SK-N-SH treated with all-trans-retinoic acid at 6 μM for 48 hours (cell line): ENCODE measurements around the gene PPP1R7.

ENCODE experiments used
- ATAC-seq: fragments of 200-7000 bp; cut with Tn5 transposase; 3 replicates; pipeline ENCODE4 v1.9.1; 2020; ENCODE audit warnings: mild to moderate bottlenecking, moderate library complexity
- ARNTL ChIP-seq: fragments of 450-650 bp; formaldehyde crosslinking; IDR thresholded peaks from 2 replicates; pipeline ENCODE4 v1.5.0; 2020; ENCODE audit warnings: low read depth, mild to moderate bottlenecking, moderate library complexity, borderline replicate concordance
- BACH2 ChIP-seq: fragments of 250-450 bp; sonication (Bioruptor Pico); IDR thresholded peaks from 2 replicates; pipeline ENCODE4 v1.9.0; 2021; ENCODE audit warnings: mild to moderate bottlenecking, borderline replicate concordance
- CREB5 ChIP-seq: fragments of 250-450 bp; sonication (Bioruptor Pico); IDR thresholded peaks from 2 replicates; pipeline ENCODE4 v1.5.1; 2020; ENCODE audit warnings: low read depth, mild to moderate bottlenecking, moderate library complexity
- CSDC2 ChIP-seq: fragments of 250-450 bp; sonication (Bioruptor Pico); IDR thresholded peaks from 2 replicates; pipeline ENCODE4 v1.5.0; 2020; ENCODE audit warnings: mild to moderate bottlenecking, moderate library complexity
- CSRNP3 ChIP-seq: fragments of 250-450 bp; sonication (Bioruptor Pico); IDR thresholded peaks from 2 replicates; pipeline ENCODE4 v1.5.1; 2021; ENCODE audit warnings: mild to moderate bottlenecking, moderate library complexity
- ESRRG ChIP-seq: fragments of 250-450 bp; sonication (Bioruptor Pico); IDR thresholded peaks from 2 replicates; pipeline ENCODE4 v1.6.1; 2021; ENCODE audit warnings: mild to moderate bottlenecking
- GLIS3 ChIP-seq: fragments of 250-450 bp; sonication (Bioruptor Pico); IDR thresholded peaks from 2 replicates; pipeline ENCODE4 v1.5.0; 2020; ENCODE audit warnings: mild to moderate bottlenecking, moderate library complexity
- ISL1 ChIP-seq: fragments of 250-450 bp; sonication (Bioruptor Pico); IDR thresholded peaks from 2 replicates; pipeline ENCODE4 v2.1.2; 2022; ENCODE audit warnings: mild to moderate bottlenecking, moderate library complexity
- OSR1 ChIP-seq: fragments of 250-450 bp; sonication (Bioruptor Pico); IDR thresholded peaks from 2 replicates; pipeline ENCODE4 v1.8.0; 2022; ENCODE audit warnings: moderate library complexity, mild to moderate bottlenecking, inconsistent platforms
- PATZ1 ChIP-seq: fragments of 250-450 bp; sonication (Bioruptor Pico); IDR thresholded peaks from 2 replicates; pipeline ENCODE4 v1.8.0; 2020; ENCODE audit warnings: mild to moderate bottlenecking, moderate library complexity, borderline replicate concordance
- POU6F1 ChIP-seq: fragments of 250-450 bp; sonication (Bioruptor Pico); IDR thresholded peaks from 2 replicates; pipeline ENCODE4 v1.8.0; 2021; ENCODE audit warnings: low read depth, mild to moderate bottlenecking, moderate library complexity, borderline replicate concordance
- PPARA ChIP-seq: fragments of 250-450 bp; sonication (Bioruptor Pico); IDR thresholded peaks from 2 replicates; pipeline ENCODE4 v1.5.0; 2020; ENCODE audit warnings: mild to moderate bottlenecking, borderline replicate concordance
- RARB ChIP-seq: fragments of 250-450 bp; sonication (Bioruptor Pico); IDR thresholded peaks from 2 replicates; pipeline ENCODE4 v1.8.0; 2021; ENCODE audit warnings: mild to moderate bottlenecking, moderate library complexity
- TCF4 ChIP-seq: fragments of 250-450 bp; sonication (Bioruptor Pico); IDR thresholded peaks from 2 replicates; pipeline ENCODE4 v1.8.0; 2021; ENCODE audit warnings: mild to moderate bottlenecking, moderate library complexity, borderline replicate concordance
- TOX ChIP-seq: fragments of 250-450 bp; sonication (Bioruptor Pico); IDR thresholded peaks from 2 replicates; pipeline ENCODE4 v1.8.0; 2021; ENCODE audit warnings: mild to moderate bottlenecking, moderate library complexity, borderline replicate concordance
- TSHZ2 ChIP-seq: fragments of 250-450 bp; sonication (Bioruptor Pico); IDR thresholded peaks from 2 replicates; pipeline ENCODE4 v1.5.0; 2020; ENCODE audit warnings: mild to moderate bottlenecking, moderate library complexity
- ZC3H10 ChIP-seq: fragments of 250-450 bp; sonication (Bioruptor Pico); IDR thresholded peaks from 2 replicates; pipeline ENCODE4 v1.5.1; 2021; ENCODE audit warnings: mild to moderate bottlenecking, moderate library complexity
- ZFP3 ChIP-seq: fragments of 250-450 bp; sonication (Bioruptor Pico); IDR thresholded peaks from 2 replicates; pipeline ENCODE4 v1.5.0; 2020; ENCODE audit warnings: mild to moderate bottlenecking, moderate library complexity
- ZFP30 ChIP-seq: fragments of 450-650 bp; formaldehyde crosslinking; IDR thresholded peaks from 2 replicates; pipeline ENCODE4 v1.5.0; 2022; ENCODE audit warnings: mild to moderate bottlenecking, moderate library complexity
- ZNF565 ChIP-seq: fragments of 450-650 bp; formaldehyde crosslinking; conservative IDR thresholded peaks from 2 replicates; pipeline ENCODE4 v1.5.0; 2020; ENCODE audit warnings: low read depth, mild to moderate bottlenecking, moderate library complexity
- ZNF70 ChIP-seq: fragments of 450-650 bp; formaldehyde crosslinking; IDR thresholded peaks from 2 replicates; pipeline ENCODE4 v1.5.0; 2020; ENCODE audit warnings: mild to moderate bottlenecking, moderate library complexity
- ZNF8 ChIP-seq: fragments of 450-650 bp; formaldehyde crosslinking; IDR thresholded peaks from 2 replicates; pipeline ENCODE4 v1.5.0; 2020; ENCODE audit warnings: mild to moderate bottlenecking, moderate library complexity

Gene PPP1R7

GRCh38 chr2:241204490-241204889, 54.2 kb downstream of the PPP1R7 start:
- TF ChIP-seq ARNTL (no peak), ZFP30 (CRISPR knock-in tag) (no peak), PATZ1 (CRISPR knock-in tag) (no peak), CSDC2 (no peak), ZNF565 (no peak), ZNF8 (CRISPR knock-in tag) (no peak), POU6F1 (no peak), ZC3H10 (CRISPR knock-in tag) (no peak), GLIS3 (CRISPR knock-in tag) (no peak), OSR1 (no peak), BACH2 (CRISPR knock-in tag) (no peak), ZNF70 (CRISPR knock-in tag) (no peak), CREB5 (no peak), ISL1 (CRISPR knock-in tag) (no peak), CSRNP3 (CRISPR knock-in tag) (no peak), TSHZ2 (CRISPR knock-in tag) (no peak), PPARA (CRISPR knock-in tag) (no peak), TOX (no peak), ZFP3 (CRISPR knock-in tag) (no peak), ESRRG (no peak)
- TF ChIP-seq, all 23 proteins: peak for 0
- peak; percentile 8; the same call in 1 of the 3 replicates for ATAC-seq

- no peak for ATAC-seq
- no peak for TF ChIP-seq POU6F1
- TF ChIP-seq ZFP30 (CRISPR knock-in tag), result no peak
- no peak for TF ChIP-seq ZFP3 (CRISPR knock-in tag)
- TF ChIP-seq TCF4 (CRISPR knock-in tag), result no peak
- TF ChIP-seq PPARA (CRISPR knock-in tag), result no peak
- no peak for TF ChIP-seq OSR1
- TF ChIP-seq GLIS3 (CRISPR knock-in tag), result no peak
- no peak for TF ChIP-seq TSHZ2 (CRISPR knock-in tag)
- no peak for TF ChIP-seq RARB (CRISPR knock-in tag)
- TF ChIP-seq ZNF565, result no peak
- TF ChIP-seq CSRNP3 (CRISPR knock-in tag), result no peak
- TF ChIP-seq ZC3H10 (CRISPR knock-in tag), result no peak
- no peak for TF ChIP-seq TOX
- TF ChIP-seq ESRRG, result no peak
- no peak for TF ChIP-seq ISL1 (CRISPR knock-in tag)
- no peak for TF ChIP-seq PATZ1 (CRISPR knock-in tag)
Observed at GRCh38 chr2:241205086-241205485, 54.8 kb downstream of the PPP1R7 start.
